HG03571 (cell line): ENCODE data around the gene CCL28.

Source experiments
- ATAC-seq: cut with Tn5 transposase; IDR thresholded peaks from one replicate; pipeline ENCODE4 v1.9.1; 2021; ENCODE audit not compliant: unreplicated experiment

Gene CCL28

DNA sequence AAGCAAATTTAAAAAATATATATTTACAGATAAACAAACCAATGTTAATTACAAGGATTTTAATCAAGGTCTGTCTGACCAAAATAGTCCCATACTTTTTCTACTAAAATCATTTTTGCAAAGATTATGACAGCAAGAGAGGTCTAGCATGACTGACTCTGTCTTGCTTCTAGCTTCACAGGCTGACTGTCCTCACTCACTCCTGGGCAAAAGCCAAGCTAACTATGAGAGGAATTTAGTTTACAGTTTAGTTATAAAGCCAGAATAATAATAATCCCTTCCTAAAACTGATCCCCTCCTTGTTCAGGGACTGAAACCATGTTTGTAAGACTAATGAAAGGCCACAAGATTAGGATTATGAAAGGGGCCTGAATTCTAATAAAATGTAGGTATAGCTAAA is 53.5 kb downstream of the CCL28 start:
- ATAC-seq = no peak

- ATAC-seq = no peak
Observed at GRCh38 chr5:43358301-43358700, 53.9 kb downstream of the CCL28 start.

DNA sequence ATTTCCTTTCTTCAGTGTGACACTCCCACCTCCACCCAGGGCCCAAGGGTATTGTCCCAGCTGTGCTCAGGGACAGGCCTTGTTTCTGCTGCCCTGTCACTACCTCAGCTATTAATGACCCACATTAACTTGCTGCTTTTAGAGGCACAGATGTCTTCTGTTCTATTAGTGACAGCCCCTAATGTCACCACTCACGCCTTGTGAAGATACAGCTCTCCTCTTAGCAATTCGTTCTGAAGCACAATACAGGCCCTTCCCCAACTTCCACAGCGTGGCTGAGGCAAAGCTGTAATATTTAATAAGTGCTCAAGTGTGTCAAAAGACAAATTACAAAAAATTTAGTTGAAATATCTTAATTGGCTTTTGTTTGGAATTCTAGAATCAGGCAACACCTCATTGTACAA is 54.3 kb downstream of the CCL28 start:
- ATAC-seq = no peak

DNA sequence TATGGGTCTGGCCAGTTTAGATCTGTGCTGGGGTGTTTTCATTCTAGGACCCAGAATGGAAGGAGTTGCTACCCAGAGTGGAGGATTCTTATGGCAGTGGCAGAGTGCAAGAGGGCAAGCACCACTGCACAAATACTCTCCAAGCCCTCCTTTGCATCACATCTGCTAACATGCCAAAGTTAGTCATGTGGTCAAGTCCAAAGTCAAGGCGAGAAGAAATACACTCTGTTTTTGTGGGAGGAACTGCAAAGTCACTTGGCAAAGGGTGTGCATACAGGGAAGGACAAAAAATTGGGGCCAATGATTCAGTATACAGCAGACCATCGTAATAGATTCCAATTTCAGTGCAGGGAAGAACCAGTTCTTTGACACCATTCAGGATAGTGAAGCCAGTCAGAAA is 55.1 kb downstream of the CCL28 start:
- no peak for ATAC-seq

DNA sequence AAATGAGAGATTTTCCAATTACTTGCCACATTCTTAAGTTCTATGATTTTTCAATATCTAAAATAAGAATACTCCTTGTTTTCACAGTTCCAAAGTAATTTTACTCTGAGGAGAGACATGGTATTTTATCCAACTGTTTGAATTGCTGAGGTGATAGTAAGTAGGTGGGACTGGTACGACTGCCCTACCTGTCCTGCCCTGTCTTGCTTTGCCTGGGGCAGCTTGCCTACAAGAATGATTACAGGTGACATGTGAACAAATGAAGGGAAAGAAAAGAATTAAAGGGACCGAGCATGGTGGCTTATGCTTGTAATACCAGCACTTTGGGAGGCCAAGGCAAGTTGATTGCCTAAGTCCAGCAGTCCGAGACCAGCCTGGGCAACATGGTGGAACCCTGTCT is 57.4 kb downstream of the CCL28 start:
- no peak for ATAC-seq

DNA sequence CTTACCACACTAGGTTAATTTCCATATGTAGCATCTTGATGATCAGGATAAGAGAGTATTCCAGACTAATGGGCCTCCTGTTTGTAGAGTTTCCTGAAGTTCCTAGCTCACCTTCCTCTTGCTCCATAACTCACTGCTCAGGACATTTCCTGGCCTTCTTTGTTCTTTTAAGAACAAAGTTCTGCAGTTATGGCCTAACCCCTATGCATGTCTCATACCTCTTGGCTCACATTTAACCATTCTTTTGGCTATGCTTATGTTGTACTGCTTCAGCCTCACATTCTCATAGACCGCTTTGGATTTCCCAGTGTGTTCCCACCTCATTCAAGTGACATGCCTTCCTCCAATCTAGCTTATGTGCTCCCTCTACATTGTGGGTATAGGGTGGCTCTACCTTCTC is 58.5 kb downstream of the CCL28 start:
- no peak for ATAC-seq

GRCh38 chr5:43352915-43353314 is 59.3 kb downstream of the CCL28 start:
- no peak for ATAC-seq

- ATAC-seq = no peak
Observed at GRCh38 chr5:43352131-43352530, 60.1 kb downstream of the CCL28 start.

DNA sequence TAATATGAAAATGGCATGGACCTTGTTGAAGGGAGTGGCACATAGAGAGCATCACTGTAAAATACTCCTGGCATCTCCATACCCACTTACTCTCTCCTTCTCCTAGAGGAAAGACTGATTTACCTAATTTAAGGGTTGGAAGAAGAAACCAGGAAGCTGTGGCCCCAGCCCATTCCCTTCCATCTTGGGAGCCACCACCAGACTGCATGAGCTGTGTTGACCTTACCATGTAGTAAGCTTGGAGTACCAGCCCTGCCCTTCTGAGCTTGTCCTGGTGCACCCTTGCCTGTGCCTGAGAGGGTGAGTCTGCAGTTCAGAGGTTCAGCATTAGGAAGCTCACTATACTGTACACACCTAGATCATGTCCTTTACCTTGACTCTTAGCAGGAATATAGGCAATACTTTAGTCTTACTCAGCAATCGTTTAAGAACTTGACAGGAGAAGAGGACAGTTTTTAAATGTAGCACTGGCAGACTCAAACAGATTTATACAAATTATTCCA is 63.3 kb downstream of the CCL28 start:
- no peak for ATAC-seq

- no peak for ATAC-seq
Observed at GRCh38 chr5:43348207-43348606, 64.0 kb downstream of the CCL28 start.

GRCh38 chr5:43338862-43339261 is 73.3 kb downstream of the CCL28 start:
- ATAC-seq = no peak

DNA sequence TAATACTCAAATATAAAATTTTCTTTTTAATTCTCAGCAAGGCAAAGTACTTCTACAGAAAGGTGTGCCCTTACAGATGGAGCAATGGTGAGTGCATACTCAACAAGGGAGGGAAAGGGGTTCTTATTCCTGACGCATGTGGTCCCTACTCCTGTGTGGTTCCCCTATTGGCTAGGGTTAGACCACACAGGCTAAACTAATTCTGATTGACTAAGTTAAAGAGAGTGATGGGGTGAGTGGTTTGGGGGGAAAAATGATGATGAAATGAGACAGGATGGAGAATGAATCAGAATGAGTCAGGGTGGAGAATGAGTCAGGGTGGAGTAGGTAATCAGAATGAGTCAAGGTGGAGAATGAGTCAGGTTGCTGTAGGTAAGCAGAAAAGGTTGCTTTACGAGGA is 76.0 kb downstream of the CCL28 start:
- no peak for ATAC-seq

DNA sequence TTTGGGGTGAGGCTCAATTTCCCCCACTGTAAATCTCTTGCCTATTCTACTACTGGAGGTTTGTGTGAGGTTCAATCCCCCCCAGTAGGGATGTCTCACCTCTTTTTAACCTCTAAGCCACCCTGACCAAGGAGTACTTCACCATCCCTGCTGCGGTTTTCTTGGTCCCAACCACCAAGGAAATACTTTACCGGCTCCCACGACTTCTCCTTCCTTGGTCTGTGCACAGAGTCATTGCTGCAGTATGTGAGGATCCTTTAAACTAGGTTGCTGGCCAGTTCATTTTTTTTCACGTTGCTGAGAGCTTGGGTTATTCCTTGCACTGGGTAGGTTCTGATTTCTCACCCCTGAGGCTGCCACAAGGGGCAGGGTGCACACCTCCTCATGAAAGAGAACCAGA is 76.5 kb downstream of the CCL28 start:
- no peak for ATAC-seq

DNA sequence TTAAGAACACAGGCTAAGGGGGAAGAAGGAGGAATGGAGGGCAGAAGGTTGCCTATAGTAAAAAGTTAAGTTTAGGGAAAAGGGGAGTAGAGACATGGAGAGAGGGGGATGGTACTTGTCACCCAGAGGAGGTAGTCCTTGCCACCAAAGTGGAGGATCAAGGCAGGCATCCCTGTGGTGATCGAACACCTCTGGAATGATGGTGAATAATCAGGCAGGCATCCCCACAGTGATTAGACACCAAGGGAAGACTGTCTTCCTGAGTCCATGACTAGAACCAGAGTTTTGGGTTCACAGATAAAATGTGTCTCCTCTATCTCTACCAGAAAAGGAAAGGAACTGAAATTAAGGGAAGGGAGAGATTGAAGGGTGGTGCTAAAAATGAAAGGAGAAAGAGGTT is 79.8 kb downstream of the CCL28 start:
- ATAC-seq = no peak
